Measurements from ENCODE around the gene SLCO2A1.

Gene SLCO2A1

GRCh38 chr3:133992381-133992780 lies 37.3 kb downstream of the SLCO2A1 start:
- Histone ChIP-seq H2AFZ (ENCODE audit: low read depth, low read length, severe bottlenecking) (no peak overlapping the region), H3K9me3 (ENCODE audit: insufficient read depth, low read length) (no peaks in the 10 kb centered on the region), H3F3A (ENCODE audit: insufficient read depth) (no peaks in the 10 kb centered on the region), H3K27me3 (ENCODE audit: low read length) (no peaks in the 10 kb centered on the region), H3K9ac (ENCODE audit: low read length) (no peak overlapping the region), H3K36me3 (ENCODE audit: low read length) (no peaks in the 10 kb centered on the region), H3K9me2 (replicated peaks; ENCODE audit: insufficient read depth, low read length) (no peaks in the 10 kb centered on the region), H4K20me1 (ENCODE audit: low read depth, low read length) (no peaks in the 10 kb centered on the region), H3K27ac (ENCODE audit: low read depth, low read length) (no peak overlapping the region), H3K79me2 (ENCODE audit: insufficient read depth, low read length) (no peaks in the 10 kb centered on the region), H3K4me3 (ENCODE audit: insufficient read depth, low read length, poor library complexity, severe bottlenecking) (no peak overlapping the region), H3K4me2 (ENCODE audit: low read depth, low read length, poor library complexity, severe bottlenecking) (no peak overlapping the region)
- no peak for TF ChIP-seq CTCF (IDR thresholded peaks at IDR 0.05; ENCODE audit: insufficient read depth, low read length, poor library complexity, severe bottlenecking)
- no peak for TF ChIP-seq EZH2phosphoT487 (conservative IDR thresholded peaks at IDR 0.05; ENCODE audit: low read length)

DNA sequence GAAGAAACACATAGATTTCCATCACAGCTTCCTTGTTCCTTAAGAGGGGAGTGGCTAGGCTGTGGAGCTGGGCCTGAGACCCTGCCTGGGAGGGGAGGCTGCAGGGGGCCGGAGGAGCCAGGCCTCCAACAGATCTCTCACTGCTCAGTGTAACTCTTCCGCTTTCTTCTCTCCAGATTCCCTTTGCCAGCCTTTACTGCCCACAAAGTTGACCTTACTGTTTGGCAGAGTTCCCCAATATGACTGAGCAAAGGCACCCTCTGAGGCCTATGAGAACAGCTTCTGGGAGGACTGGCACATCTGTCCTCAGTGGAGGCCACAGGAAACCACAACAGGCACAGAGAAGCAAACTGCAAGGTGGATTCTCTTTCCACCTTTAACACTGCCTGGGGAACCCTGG lies 38.1 kb downstream of the SLCO2A1 start:
- no peak overlapping the region for H2AFZ ChIP-seq (ENCODE audit: low read depth, low read length, severe bottlenecking)
- TF ChIP-seq CTCF (IDR thresholded peaks at IDR 0.05; ENCODE audit: insufficient read depth, low read length, poor library complexity, severe bottlenecking) (no peak), EZH2phosphoT487 (conservative IDR thresholded peaks at IDR 0.05; ENCODE audit: low read length) (no peak)

DNA sequence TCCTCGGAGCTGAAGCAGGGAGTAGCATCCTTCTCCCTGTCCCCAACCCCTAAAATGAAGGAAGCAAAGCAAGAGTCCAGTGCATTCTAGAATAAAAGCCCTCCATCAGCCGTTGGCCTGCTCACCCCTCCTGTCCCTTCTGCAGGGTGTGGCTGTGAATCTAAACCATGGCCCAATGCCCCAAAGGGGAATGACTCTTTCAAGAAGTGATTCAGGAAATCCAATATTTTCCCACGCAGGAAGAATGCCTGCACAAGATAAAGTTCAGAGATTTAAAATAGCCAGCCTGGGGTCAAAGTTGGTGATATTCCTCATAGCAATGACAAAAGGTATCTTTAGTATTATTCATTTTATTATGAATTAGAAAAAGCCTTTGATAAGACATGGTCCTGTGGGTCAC lies 38.5 kb downstream of the SLCO2A1 start:
- Histone ChIP-seq H3K9me2 (replicated peaks; ENCODE audit: insufficient read depth, low read length) (no peaks in the 10 kb centered on the region), H3K27me3 (ENCODE audit: low read length) (no peaks in the 10 kb centered on the region), H3F3A (ENCODE audit: insufficient read depth) (no peaks in the 10 kb centered on the region), H3K79me2 (ENCODE audit: insufficient read depth, low read length) (no peaks in the 10 kb centered on the region), H3K9me3 (ENCODE audit: insufficient read depth, low read length) (no peaks in the 10 kb centered on the region), H4K20me1 (ENCODE audit: low read depth, low read length) (no peaks in the 10 kb centered on the region), H3K4me2 (ENCODE audit: low read depth, low read length, poor library complexity, severe bottlenecking) (no peak overlapping the region), H3K27ac (ENCODE audit: low read depth, low read length) (no peak overlapping the region), H3K9ac (ENCODE audit: low read length) (no peak overlapping the region), H3K36me3 (ENCODE audit: low read length) (no peaks in the 10 kb centered on the region), H3K4me3 (ENCODE audit: insufficient read depth, low read length, poor library complexity, severe bottlenecking) (no peak overlapping the region), H2AFZ (ENCODE audit: low read depth, low read length, severe bottlenecking) (no peak overlapping the region)
- no peak for TF ChIP-seq EZH2phosphoT487 (conservative IDR thresholded peaks at IDR 0.05; ENCODE audit: low read length)

More for the DNA sequence above, 38.1 kb downstream of the SLCO2A1 start:
- no peak overlapping the region for H3K4me2 ChIP-seq (ENCODE audit: low read depth, low read length, poor library complexity, severe bottlenecking)
- H3K27me3 ChIP-seq (ENCODE audit: low read length): no peaks in the 10 kb centered on the region
- no peaks in the 10 kb centered on the region for H3F3A ChIP-seq (ENCODE audit: insufficient read depth)
- no peak overlapping the region for H3K27ac ChIP-seq (ENCODE audit: low read depth, low read length)
- H3K9me2 ChIP-seq (replicated peaks; ENCODE audit: insufficient read depth, low read length): no peaks in the 10 kb centered on the region
- no peaks in the 10 kb centered on the region for H3K36me3 ChIP-seq (ENCODE audit: low read length)
- no peaks in the 10 kb centered on the region for H3K79me2 ChIP-seq (ENCODE audit: insufficient read depth, low read length)
- H3K9ac ChIP-seq (ENCODE audit: low read length): no peak overlapping the region
- H4K20me1 ChIP-seq (ENCODE audit: low read depth, low read length): no peaks in the 10 kb centered on the region
- H3K4me3 ChIP-seq (ENCODE audit: insufficient read depth, low read length, poor library complexity, severe bottlenecking): no peak overlapping the region
- H3K9me3 ChIP-seq (ENCODE audit: insufficient read depth, low read length): no peaks in the 10 kb centered on the region

GRCh38 chr3:133989936-133990702 lies 39.6 kb downstream of the SLCO2A1 start:
- Histone ChIP-seq H2AFZ (ENCODE audit: low read depth, low read length, severe bottlenecking) (no peak overlapping the region), H3K9me2 (replicated peaks; ENCODE audit: insufficient read depth, low read length) (no peaks in the 10 kb centered on the region), H3K4me2 (ENCODE audit: low read depth, low read length, poor library complexity, severe bottlenecking) (no peak overlapping the region), H3K79me2 (ENCODE audit: insufficient read depth, low read length) (no peaks in the 10 kb centered on the region), H3K9me3 (ENCODE audit: insufficient read depth, low read length) (no peaks in the 10 kb centered on the region), H3F3A (ENCODE audit: insufficient read depth) (no peaks in the 10 kb centered on the region), H3K36me3 (ENCODE audit: low read length) (no peaks in the 10 kb centered on the region), H3K27me3 (ENCODE audit: low read length) (no peaks in the 10 kb centered on the region), H3K9ac (ENCODE audit: low read length) (no peak overlapping the region), H3K27ac (ENCODE audit: low read depth, low read length) (no peak overlapping the region), H4K20me1 (ENCODE audit: low read depth, low read length) (no peaks in the 10 kb centered on the region), H3K4me3 (ENCODE audit: insufficient read depth, low read length, poor library complexity, severe bottlenecking) (no peak overlapping the region)
- TF ChIP-seq EZH2phosphoT487 (conservative IDR thresholded peaks at IDR 0.05; ENCODE audit: low read length) (no peak), CTCF (IDR thresholded peaks at IDR 0.05; ENCODE audit: insufficient read depth, low read length, poor library complexity, severe bottlenecking) (no peak)

All from SU-DHL-6 (cell line).